GM18508 (cell line): ENCODE data around the gene CPED1.
"Not testable (repeated sequence)": the region's sequence is repeated elsewhere in the genome, so short reads cannot be mapped to it uniquely, and the experiment has no call there.

ENCODE experiments used
- ATAC-seq: cut with Tn5 transposase; IDR thresholded peaks from one replicate; pipeline ENCODE4 v1.9.1; 2021; ENCODE audit warnings: moderate number of reproducible peaks; ENCODE audit not compliant: insufficient read depth, unreplicated experiment

CPED1 gene

DNA sequence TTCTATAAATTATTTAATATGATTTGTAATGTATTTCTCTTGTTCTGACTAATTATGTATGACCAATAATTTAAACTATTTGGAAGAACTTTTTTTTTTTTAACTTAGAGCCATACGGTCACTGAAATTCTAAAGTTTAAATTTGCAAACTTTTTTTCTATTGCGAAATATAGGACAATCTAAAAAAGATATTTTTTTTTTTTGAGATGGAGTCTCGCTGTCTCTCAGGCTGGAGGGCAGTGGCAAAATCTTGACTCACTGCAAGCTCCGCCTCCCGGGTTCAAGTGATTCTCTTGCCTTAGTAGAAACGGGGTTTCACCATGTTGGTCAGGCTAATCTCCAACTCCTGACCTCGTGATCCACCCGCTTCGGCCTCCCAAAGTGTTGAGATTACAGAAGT lies 130.5 kb downstream of the CPED1 start:
- ATAC-seq: no peak

DNA sequence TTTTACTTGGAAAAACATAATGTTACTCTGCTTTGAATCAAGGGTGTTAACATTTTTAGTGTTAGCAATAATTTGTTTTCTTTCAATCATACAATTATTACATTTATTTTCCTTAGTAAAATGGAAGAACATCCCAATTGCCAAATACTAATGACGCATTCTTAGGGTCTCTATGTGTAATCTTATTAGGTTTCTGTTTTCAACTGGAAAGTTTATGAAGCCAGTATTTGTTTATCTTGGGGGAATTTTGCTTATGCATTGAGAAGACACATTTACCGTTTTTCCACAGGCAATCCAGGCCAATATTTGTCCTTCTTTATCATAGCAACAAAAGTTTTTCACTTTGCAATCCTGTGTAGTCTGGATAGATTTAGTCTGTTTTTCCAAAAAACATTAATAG lies 134.5 kb downstream of the CPED1 start:
- ATAC-seq: no peak

- ATAC-seq: not testable (repeated sequence)
Measured at GRCh38 chr7:121125454-121125853, 136.9 kb downstream of the CPED1 start.

DNA sequence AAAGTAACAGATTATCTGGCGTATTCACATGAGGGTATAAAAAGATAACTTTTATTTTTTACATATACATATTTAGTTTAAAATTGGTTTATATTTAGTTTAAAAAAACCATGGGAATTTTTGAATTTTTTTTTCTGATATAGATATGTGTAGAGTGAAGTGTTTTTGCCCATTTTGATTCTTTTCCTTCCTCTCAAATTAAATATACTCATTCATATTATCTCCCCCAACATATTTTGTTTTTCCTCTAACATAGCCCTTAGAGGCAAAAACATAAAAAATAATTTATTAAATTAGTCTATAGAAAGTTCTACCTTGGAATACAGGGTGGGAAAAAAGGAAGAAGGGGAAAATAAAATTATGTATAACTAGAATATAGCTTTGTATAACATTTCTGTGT lies 137.7 kb downstream of the CPED1 start:
- no peak for ATAC-seq

DNA sequence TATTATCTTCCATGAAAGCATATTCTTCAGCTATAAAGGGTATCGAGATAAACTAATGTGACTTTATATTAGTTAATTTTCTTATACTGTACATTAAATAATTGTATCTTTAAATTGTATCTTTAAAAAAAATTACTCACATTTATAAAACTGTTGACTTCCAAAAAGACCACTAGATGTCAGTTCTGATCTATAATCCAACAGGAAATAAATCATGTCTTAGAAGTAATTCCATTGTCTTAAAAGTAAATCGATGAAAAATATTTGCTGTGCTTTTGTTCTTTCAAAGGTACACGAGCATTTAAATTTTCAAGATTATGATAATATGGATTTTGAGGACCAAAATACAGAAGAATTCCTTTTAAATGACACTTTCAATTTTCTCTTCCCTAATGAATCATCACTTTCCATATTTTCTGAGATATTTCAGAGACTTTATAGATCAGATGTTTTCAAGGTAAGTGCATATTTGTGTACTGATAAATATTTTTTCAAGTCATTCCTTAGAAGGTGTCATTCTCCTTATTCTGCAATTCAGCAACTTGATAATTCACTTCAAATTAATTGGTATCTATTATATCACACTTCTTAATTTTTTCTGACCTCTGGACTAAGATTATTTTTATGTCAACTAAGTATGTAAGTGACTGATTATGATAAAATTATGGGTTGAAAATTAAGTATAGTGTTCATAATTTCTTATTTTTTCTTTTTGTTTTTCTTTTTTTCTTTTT lies 138.5 kb downstream of the CPED1 start:
- ATAC-seq: no peak

DNA sequence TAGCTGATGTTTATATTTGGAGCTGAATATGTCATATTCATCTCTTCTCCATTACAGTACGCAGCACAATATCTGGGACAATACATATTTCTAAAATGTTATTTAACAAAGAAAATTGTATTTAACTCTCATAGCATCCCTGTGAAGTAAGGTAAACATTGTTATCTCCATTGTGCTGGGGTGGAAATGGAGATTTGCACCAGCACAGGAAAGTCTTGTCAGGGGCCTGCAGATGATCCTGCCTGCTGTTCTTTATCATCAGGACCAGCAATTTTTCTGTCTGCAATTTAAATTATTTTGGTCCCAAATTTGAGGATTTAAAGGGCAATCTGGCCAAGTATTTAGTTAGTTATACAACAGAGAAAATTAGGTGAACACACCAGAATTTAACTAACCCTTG lies 144.4 kb downstream of the CPED1 start:
- ATAC-seq: no peak

GRCh38 chr7:121133444-121133843 lies 144.9 kb downstream of the CPED1 start:
- ATAC-seq: no peak

DNA sequence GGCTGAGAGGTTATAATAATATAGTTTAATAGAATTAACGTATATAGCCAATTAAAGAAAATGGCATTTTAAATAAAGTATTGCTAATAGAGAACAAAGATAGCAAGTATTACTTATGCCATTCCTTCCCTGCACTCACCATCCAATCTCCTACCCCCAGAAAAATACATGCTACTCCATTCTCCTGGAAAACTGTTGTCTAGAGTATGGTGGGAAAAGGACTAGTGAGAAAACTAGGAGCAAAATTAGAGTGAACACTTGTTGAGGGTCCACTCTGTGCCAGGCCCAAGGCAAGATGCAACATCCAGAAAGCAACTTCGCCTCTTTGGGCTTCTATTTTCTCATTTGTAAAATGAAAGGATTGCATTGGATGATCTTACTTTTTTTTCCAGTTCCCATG lies 149.1 kb downstream of the CPED1 start:
- ATAC-seq: no peak

GRCh38 chr7:121138262-121138933 lies 149.9 kb downstream of the CPED1 start:
- ATAC-seq: peak; percentile 100

GRCh38 chr7:121139427-121139826 lies 150.9 kb downstream of the CPED1 start:
- ATAC-seq: no peak

DNA sequence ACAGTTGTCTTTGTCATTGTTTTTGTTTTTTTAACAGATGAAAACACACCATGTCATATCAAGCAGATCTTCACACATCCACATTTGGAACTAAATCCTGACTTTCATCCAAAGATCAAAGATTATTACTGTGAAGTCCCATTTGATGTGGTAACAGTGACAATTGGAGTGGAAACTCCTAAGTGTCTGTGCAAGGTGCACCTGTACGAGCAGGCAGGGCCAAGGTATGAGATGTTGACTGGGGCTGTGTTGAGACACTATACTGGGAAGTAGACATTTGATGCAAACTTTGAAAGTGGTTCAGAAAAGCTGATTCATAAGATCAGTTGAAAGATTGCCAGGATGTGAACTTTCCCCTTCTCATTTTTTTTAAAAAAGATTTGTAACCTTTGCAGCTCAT lies 152.3 kb downstream of the CPED1 start:
- no peak for ATAC-seq

DNA sequence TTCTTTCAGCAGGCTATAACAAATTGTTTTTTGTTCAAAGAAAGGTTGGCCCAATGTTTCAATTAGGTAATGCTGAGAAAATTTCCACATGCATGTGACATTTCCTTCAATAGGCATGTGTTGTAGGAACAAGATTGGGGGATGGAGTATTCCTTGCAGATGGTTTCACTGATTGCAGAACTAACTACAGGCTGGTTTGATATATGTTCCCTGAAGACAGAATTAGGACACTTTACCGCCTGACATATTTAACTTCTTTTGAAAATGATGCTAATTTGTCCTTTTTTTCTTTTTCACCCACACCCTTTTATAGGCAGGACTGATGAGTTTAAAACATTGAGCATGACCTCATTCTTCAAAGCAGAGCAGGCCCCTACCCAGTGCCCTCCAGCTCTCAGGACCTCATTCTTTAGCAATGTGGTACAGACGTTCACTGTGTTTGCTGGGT lies 163.3 kb downstream of the CPED1 start:
- no peak for ATAC-seq

GRCh38 chr7:121153411-121153810 lies 164.9 kb downstream of the CPED1 start:
- no peak for ATAC-seq

- ATAC-seq: no peak
Measured at GRCh38 chr7:121153995-121154394, 165.5 kb downstream of the CPED1 start.

GRCh38 chr7:121156825-121157224 lies 168.3 kb downstream of the CPED1 start:
- ATAC-seq: no peak

DNA sequence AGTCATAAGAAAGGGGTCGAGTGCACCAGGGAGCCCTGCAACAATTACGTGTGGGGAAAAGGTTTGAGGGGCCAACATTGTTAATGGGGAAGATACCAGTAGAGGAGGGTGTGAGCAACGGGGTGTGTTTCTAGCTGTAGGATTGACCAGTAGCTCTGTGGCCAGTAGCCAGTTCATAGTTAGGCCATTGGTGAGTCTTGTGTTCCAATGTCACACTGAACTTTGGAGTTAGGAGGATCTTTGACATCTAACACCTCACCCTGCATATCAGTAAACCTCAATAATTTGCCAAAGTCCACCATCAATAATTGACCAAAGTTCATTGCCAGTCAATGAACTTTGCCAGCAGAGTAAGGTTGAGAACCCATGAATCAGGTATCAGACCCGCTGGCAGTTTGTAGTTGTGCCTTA lies 168.8 kb downstream of the CPED1 start:
- no peak for ATAC-seq

DNA sequence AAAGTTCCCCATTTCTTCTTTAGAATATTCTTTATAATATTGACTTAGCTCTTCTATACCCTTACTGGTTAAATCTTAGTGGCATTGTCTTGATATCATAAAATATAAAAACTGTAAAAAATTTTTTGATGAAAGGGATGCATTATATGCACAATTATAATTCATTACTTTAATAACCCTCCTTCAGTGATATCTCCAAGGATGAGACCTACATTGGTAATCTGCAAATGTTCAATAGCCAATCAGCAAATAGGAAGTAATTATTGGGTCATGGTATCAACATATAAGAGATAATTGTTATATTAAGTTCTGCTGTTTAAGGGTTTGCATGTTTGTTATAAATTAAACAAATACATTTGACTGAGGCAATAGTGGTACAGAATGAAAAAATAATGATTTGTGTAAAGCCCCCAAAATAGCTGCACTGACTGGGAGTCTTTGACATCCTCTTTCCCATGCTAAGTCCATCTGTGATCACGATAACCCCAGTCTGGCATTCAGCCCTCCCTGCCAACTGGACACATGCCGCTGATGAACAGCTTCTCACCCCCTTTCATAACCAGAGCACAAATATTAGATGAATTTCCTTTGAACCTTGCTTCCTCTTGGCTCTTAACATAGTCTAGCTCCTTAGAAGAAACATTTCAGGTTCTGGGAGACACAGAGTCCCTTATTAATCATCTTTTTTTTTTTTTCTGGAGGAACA lies 169.5 kb downstream of the CPED1 start:
- ATAC-seq: no peak

DNA sequence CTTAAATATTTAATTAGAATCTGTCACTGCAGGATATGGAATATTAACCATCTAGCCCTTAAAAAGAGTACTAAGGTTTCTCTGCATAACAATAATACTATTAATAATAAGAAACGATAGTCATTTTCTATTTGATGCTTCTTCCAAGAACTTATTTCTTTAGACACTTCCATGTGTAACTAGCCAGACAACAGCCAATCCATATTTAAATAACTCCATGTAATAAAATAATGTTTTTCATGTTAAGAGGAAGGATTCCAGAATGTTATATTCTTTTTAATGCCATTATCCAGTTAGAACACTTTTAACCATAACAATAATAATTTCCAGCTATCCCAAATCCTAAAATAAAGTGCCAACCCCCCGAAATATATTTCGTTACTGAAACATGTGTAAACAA lies 170.2 kb downstream of the CPED1 start:
- no peak for ATAC-seq

GRCh38 chr7:121159553-121159952 lies 171.0 kb downstream of the CPED1 start:
- ATAC-seq: no peak

GRCh38 chr7:121160150-121161008 lies 171.9 kb downstream of the CPED1 start:
- no peak for ATAC-seq
